ENCODE measurements around the gene BSPRY.
"Not testable (repeated sequence)": the region's sequence is repeated elsewhere in the genome, so short reads cannot be mapped to it uniquely, and the experiment has no call there.

The BSPRY gene

DNA sequence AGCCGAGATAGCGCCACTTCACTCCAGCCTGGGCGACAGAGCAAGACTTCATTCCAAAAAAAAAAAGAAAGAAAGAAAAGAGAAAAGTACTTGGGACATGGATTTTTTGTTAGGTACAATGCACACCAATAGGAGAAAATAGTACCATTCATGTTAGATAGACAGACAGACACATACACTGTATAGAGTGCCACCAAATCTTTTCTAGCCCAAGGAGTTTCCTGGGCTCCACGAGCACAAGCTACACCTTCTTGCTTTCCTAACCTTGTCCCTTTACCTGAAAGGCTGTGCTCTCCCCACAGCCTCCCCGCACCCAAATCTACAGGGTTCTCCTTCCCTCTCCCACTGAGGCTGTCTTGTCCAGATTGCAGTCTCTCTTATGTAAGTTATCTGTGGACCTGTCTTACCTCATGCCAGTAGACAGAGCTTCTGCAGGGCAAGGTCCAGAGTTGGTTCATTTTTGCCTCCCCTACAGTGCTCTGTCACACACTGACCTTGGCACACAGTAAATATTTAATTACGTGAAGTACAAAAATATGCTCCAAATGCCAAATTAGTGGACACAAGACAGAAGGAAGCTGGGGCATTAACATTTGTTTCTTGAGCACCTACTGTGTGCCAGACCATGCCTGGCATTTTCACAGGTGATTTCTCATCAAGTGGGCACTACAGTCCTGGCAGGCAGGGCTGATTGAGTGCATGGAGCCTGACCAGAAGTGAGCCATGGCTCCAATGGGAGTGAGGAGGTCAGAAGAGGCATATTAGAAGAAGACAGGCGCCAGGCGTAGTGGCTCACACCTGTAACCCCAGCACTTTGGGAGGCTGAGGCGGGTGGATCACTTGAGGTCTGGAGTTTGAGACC, 45.9 kb downstream of the BSPRY start:
- DNase-seq, result no peak

DNA sequence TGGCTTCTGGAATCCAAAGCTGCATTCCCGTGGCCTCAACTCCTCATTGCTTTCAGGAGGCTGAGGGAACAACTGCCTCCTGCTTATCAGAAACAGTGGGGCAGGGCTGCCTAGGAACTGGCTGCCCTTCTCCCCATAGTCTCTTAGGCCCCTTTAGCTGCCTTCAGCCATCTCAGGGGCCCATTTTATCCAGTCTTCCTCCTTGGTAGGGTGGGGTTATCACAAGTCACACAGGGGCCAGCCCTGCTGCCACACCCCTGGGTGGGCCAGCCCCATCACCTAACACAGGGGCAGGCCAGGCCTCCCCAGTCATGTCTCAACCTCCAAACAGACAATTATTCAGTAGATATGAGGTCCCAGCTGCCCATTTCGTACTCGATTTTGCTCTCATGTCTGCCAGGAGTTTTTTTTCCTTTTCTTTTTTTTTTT, 47.9 kb downstream of the BSPRY start:
- no peak for DNase-seq

DNA sequence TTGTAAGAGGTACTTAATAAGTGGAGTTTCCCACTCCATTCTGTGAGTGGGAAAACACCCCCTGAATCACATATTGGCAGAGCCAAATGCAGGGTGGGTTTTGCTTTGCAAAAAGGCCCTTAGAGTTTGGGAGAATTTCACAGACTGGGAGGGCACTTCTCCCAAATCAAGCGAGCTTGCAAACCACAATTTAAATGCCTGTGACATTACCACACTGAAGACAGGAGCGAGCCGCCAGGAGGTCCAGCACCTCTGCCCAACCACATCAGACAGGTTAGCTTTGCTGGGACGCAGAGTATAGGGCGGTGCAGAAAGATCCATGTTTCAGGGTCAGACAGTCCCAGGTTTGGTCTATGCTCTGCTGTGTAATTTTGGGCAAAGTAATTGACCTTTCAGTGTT, 49.5 kb downstream of the BSPRY start:
- DNase-seq, result no peak

- DNase-seq, result no peak
These were observed 50.4 kb downstream of the BSPRY start for GRCh38 chr9:113399646-113400200.

DNA sequence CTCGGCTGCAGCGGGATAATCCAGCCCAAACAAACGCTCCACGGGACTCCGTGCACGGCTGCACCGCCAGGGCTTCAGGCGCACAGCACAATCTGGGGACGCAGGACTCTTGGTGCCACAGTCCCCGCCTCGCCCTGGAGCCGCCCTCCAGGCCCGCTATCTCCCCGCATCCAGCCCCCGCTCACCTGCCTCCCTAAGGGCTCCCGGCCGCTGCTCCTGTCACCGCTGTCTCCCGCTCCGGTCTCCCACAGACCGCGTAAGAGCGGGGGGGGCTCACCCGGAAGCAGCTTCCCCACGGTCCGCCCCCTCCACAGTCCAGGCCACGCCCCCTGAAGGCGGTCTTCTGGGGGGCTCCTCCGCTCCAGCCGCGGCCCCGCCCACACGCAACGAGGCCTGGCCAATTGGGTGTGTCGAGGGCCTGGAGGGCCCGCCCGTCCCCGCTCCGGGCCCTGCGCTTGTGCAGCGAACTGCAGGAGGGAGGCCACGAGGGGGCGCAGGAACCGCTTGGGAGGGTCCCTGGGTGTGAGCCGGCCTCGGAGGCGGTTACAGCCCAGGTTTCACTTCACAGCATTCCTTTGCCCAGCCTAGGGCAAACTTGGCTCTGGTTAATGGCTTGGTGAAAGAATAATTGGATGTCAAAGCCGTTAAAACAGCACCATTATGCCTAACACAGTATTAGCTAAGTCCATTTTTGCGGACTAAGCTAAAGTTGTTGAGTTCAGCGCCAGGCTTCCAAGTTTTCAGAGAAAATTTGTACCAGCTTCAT, 51.9 kb downstream of the BSPRY start, which contains the start of gene ALAD:
Gene ALAD (minus strand): TSS at position 258 of the 766 bp plus-strand sequence. CDS start 7,725 bp downstream, outside the sequence.
- DNase-seq, result peak; percentile 98

DNA sequence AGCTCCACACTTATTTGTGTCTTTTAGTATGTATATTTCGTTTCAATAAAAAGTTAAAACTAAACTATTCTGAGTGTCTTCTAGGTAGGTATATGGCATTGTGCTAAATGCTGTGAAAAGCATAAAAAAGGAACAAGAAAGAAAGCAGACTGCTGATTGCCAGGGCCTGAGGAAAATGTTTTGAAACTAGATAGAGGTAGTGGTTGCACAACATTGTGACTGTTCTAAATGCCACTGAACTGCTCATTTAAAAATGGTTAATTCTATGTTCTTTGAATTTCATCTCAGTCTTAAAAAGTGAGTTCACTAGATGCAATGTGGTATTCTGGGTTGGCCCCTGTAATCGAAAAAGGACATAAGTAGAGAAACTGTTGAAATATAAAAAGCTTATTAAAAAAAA, 54.3 kb downstream of the BSPRY start:
- DNase-seq, result no peak

GRCh38 chr9:113406353-113406752, 57.0 kb downstream of the BSPRY start:
- not testable (repeated sequence) for DNase-seq

DNA sequence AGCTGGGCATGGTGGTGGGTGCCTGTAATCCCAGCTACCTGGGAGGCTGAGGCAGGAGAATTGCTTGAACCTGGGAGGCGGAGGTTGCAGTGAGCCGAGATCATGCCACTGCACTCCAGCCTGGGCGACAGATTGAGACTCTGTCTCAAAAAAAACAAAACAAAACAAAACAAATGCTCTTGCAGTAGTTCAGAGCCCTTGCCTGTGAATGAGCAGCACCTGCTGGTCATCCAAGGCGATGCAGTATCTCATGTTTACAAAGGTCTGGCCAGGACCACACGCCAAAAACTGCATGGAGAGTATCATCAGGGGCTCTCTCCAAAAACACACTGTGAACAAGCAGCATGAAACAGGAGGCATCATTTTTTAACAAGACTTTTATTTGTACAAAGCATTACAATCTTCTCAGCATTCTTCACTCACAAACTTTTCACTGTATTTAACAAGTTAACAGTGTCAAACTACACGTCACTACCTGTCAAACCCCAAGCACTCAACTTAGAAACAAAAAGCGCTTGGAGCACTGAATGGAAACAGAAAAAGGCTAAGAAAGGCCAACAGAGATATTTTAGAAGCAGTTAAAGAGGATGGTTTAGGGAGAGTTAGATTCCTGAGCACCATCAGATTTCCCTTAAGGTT, 57.7 kb downstream of the BSPRY start:
- DNase-seq, result peak; percentile 57

- DNase-seq, result no peak
These were observed 60.1 kb downstream of the BSPRY start for GRCh38 chr9:113409481-113409880.

DNA sequence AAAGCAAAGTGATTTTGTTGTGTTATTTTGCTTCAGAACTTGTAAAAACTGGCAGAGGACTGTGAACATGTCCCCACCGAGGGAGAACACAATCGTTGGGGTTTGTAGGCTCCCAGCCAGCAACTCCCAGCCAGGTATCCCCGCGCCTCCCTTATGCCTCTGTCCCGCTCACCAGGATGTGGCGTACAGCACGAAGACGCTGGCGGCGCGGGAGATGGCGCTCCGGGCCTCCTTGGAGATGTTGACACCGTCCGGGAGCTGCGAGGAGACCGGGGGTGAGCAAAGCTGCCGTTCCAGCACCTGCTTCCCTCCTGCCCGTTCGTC, 60.5 kb downstream of the BSPRY start:
- DNase-seq, result no peak

DNA sequence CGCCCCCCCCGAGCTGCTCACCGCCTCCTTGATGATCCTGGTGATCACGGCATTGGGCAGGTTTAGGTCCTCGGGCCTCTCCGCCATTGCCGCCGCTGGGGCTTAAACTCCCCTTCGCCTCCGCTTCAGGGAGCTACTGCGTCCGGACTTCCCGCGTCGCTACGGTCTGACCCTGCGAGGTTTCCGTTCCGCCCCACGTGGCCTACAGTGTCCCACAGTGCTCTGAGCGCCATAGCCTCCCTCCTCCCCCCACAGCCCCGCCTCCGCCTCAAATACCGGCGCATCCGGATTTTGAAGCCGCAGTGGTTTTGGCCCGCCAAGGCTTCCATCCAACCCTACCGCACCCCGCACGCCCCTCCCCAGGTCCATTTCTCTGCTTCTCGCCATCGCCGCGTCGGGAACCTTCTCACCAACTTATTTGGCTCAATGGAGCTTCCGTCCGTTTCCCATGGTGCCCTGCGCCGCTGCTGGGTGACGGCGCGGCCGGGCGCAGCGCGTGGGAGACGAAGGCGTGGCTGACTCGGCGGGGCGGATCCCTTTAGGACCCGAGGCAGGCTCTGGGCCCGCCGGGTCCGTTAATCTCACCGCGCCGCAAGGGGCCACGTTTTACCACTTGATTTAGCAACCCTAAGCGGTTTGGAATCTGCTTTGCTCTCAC, 61.0 kb downstream of the BSPRY start, which contains the start of the genes C9orf43 and POLE3:
Gene C9orf43 (plus strand): TSS at position 541 of the 658 bp plus-strand sequence. CDS start 2,747 bp downstream, outside the sequence.
Gene POLE3 (minus strand): TSS at position 469 of the 658 bp plus-strand sequence. CDS start 382 bp downstream, at position 87.
- DNase-seq, result peak; percentile 96

GRCh38 chr9:113416149-113416721, 66.9 kb downstream of the BSPRY start:
- DNase-seq, result no peak

- DNase-seq, result no peak
These were observed 68.0 kb downstream of the BSPRY start for GRCh38 chr9:113417370-113417769.

All from fibroblast of skin of abdomen (primary cell).